Natural killer cell treated with Interleukin-12 subunit alpha and Interleukin-12 subunit beta and Interleukin-15 and Interleukin-18, amount 100 ng/mL, for 72 hours (primary cell): Measurements from ENCODE around the gene CXCL8. TPM values are rescaled to one million over a fixed set of nuclear protein-coding genes. Genes with fewer than 3 reads are reported as not detected.

Source experiments
- ATAC-seq, 2 donors: fragments of 150-1000 bp; cut with Tn5 transposase in 1 of 2; sonication (Bioruptor Pico), chemical (Tn5 transposase) in 1 of 2; 2 replicates each; pipeline ENCODE4 v1.10.0; 2021
- DNase-seq: peaks from one replicate; pipeline ENCODE4 v3.0.0; 2022; ENCODE audit warnings: low spot score
- H3K27ac Mint-ChIP-seq, 2 donors: 1 replicate in 1 of 2; 2 replicates in 1 of 2; pipeline ENCODE4 v1.8.0; 2022; ENCODE audit warnings: mixed read lengths in 2 of 2, mild to moderate bottlenecking in 1 of 2, moderate library complexity in 1 of 2
- H3K27me3 Mint-ChIP-seq, 2 donors: 1 replicate in 1 of 2; 2 replicates in 1 of 2; pipeline ENCODE4 v1.8.0; 2022; ENCODE audit warnings: mixed read lengths in 2 of 2
- H3K36me3 Mint-ChIP-seq: one replicate; pipeline ENCODE4 v1.8.0; 2022; ENCODE audit warnings: mixed read lengths
- H3K4me1 Mint-ChIP-seq, 2 donors: 1 replicate in 1 of 2; 2 replicates in 1 of 2; pipeline ENCODE4 v1.8.0; 2022; ENCODE audit warnings: low read depth in 2 of 2, mixed read lengths in 2 of 2, mild to moderate bottlenecking in 1 of 2
- H3K4me3 Mint-ChIP-seq: one replicate; pipeline ENCODE4 v1.8.0; 2022; ENCODE audit warnings: mixed read lengths
- H3K9me3 Mint-ChIP-seq: 2 replicates; pipeline ENCODE4 v1.8.0; 2022; ENCODE audit warnings: mixed read lengths
- total RNA-seq, 2 donors: library from RNA; stranded (reverse); gene quantifications; one replicate each; pipeline ENCODE4 v1.2.3, GENCODE V29; 2022

The CXCL8 gene
- total RNA-seq, 2 donors from 2014 or later = 61.9 to 159 TPM

DNA sequence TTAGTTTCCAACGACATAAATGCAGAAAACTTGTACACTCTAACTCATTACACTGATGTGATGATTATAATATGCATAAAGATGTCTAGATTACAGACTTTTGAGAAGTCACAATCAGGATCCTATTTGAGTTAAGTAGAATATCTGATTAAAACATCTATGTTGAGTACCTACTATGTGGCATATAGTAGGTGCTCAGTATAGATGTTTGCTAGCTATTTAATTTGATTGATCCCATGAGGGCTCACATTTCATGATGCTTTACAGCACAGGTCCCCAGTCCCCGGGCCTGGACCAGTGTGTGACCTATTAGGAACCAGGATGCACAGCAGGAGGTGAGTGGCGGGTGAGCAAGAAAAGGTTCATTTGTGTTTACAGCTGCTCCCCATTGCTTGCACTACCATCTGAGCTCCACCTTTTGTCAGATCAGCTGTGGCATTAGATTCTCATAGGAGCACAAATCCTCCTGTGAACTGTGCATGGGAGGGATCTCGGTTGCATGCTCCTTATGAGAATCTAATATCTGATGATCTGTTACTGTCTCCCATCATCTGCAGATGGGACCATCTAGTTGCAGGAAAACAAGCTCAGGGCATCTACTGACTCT is 33.0 kb upstream of the CXCL8 start:
- DNase-seq (no peak), ATAC-seq (no peak)
- no peak overlapping the region for H3K4me3 Mint-ChIP-seq
- no peaks in the 10 kb centered on the region for H3K4me1 Mint-ChIP-seq
- no peaks in the 10 kb centered on the region for H3K36me3 Mint-ChIP-seq
- no peak overlapping the region for H3K27ac Mint-ChIP-seq
- no peaks in the 10 kb centered on the region for H3K27me3 Mint-ChIP-seq
- H3K9me3 Mint-ChIP-seq = peaks cover 6% of the 10 kb centered on the region

DNA sequence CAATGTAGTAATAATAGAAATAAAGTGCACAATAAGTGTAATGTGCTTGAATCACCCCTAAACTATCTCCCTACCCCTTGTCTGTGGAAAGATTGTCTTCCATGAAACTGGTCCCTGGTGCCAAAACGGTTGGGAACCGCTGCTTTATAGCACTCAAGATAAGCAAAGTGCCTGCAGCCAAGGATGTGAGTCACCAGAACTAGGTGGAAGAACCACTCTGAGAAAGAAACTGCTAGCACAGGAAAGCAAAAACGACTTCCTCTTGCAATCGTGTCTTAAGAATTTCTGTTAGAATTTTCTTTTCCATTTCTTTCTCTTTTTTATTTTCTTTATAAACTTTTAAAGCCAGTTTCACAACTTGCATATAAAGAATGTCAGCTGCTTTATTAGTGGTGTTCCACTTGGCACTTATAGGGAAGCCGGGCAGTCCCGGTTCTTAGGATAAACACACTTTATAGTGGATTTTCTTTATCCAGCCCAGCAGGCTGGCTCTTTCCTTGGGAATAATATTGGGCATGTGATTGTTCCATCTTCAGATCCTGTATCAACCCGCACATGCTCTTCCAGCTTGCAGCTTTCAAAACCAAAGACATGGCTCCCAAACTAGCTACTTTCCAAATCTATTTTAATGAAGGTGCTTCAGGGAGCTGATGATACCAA is 32.3 kb upstream of the CXCL8 start:
- no peak overlapping the region for H3K27ac Mint-ChIP-seq
- no peak for ATAC-seq
- H3K4me3 Mint-ChIP-seq = no peak overlapping the region
- peaks cover 6% of the 10 kb centered on the region for H3K9me3 Mint-ChIP-seq
- no peaks in the 10 kb centered on the region for H3K36me3 Mint-ChIP-seq
- no peaks in the 10 kb centered on the region for H3K4me1 Mint-ChIP-seq
- DNase-seq = no peak
- H3K27me3 Mint-ChIP-seq = no peaks in the 10 kb centered on the region

DNA sequence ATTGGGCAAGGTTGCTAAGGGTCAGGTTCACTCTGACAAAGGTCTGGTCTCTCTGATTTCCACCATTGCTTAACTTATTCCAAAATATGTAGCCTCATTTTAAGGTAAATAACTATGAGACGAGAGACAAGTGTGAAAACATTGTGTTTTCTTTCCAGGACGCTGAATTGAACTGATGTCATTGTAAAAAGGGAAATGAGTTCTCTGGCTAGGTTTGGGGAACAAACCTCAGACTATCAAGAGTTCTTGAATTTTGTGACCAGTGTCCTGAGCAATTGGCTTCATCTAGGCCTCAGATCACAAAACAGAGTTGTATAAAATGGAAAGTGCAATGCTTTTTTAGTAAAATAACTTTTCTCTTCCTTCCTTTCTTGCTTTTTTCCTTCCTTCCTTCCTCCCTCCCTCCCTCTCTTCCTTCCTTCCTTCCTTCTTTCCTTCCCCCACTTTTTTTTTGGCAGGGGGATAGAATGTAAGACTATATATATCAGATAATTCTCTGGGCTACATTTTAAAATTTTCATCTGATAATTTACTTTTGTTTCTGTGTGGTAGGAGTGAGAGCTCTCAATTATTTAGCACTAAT is 30.8 kb upstream of the CXCL8 start:
- no peak overlapping the region for H3K4me3 Mint-ChIP-seq
- no peak for ATAC-seq

DNA sequence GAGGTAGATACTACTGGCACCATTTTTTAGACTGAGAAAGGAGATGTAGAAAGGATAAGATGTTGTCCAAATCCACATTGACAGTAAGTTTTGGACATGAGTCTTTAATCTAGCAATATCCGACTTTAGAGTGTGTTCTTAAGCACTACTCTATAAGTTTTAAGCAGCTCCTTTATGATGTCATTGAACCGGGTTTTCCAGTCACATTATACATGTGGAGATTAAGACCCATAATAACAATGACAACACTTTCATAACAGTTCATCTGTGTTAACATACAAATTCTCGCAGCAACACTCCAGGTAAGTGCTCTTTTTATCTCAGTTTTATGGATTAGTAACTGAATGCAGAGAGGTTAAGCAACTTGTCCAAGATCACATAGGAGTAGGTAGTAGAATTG is 30.3 kb upstream of the CXCL8 start:
- Mint-ChIP-seq H3K36me3 (no peaks in the 10 kb centered on the region), H3K9me3 (peaks cover 8% of the 10 kb centered on the region), H3K27me3 (no peaks in the 10 kb centered on the region), H3K4me3 (no peak overlapping the region), H3K4me1 (no peaks in the 10 kb centered on the region), H3K27ac (no peak overlapping the region)
- DNase-seq (no peak), ATAC-seq (no peak)

More for the DNA sequence above, 30.8 kb upstream of the CXCL8 start:
- H3K36me3 Mint-ChIP-seq = no peaks in the 10 kb centered on the region
- DNase-seq = no peak
- H3K27ac Mint-ChIP-seq = no peak overlapping the region
- no peaks in the 10 kb centered on the region for H3K27me3 Mint-ChIP-seq
- no peaks in the 10 kb centered on the region for H3K4me1 Mint-ChIP-seq
- H3K9me3 Mint-ChIP-seq = peaks cover 8% of the 10 kb centered on the region

DNA sequence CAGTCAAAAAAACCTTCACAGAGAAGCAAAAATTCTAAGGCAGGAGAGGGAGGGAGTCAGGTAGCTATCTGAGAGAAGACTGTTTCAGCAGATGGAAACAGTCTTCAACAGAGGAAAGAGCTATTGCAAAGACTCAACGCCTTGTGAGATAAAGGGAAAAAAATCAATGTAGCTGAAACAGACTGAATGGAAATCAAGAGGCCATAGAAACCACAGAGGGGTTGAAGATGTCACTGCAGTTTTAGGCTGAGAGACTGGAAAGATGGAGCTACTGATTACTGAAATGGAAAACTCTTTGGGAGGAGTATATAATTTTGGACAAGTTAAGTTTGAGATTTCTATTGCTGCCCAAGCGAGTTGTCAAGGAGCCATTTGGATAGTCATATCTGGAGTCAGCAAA is 28.4 kb upstream of the CXCL8 start:
- no peaks in the 10 kb centered on the region for H3K27me3 Mint-ChIP-seq
- no peak for ATAC-seq
- H3K4me3 Mint-ChIP-seq = no peak overlapping the region
- H3K4me1 Mint-ChIP-seq = no peaks in the 10 kb centered on the region
- no peaks in the 10 kb centered on the region for H3K36me3 Mint-ChIP-seq
- H3K27ac Mint-ChIP-seq = no peak overlapping the region
- peaks cover 8% of the 10 kb centered on the region for H3K9me3 Mint-ChIP-seq
- DNase-seq = no peak

DNA sequence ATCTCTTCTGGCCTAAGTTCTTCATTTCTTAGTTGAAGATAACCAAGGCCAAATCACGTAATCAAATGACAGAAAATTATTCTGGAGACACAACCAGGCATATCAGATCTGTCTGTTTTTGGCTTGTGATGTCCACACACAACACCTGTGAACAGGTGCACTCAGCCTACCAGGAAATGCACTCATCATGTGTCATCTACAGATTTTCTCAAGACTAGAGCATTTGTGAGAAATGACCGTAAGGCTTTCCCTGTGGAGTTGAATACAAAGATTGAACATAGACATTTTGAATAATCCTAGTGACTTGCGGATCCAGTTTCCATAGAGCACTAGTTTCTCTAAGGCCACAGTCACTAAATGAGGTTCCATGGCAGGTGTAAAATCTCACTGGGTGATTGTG is 26.7 kb upstream of the CXCL8 start:
- no peak overlapping the region for H3K27ac Mint-ChIP-seq

DNA sequence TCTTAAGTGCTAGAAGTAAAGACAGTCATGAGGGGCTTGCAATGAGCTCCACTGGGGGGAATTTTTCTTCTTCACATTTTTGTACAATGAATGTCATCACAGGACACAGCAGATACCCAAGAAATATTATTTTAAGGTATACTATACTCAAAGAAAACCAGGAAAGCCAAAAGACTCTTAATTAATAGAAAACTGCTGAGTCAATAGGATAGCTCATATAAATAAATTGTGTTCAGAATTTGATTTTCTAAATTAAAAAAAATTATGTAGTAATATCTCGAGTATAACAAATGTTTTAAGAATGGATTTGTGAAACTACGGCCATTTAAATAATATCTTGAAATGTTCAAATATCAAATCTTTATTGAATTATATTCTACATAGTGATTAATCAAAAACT is 25.7 kb upstream of the CXCL8 start:
- no peak overlapping the region for H3K4me3 Mint-ChIP-seq
- peaks cover 0 to 10% of the 10 kb centered on the region in 2 donors for H3K4me1 Mint-ChIP-seq
- peaks cover 10% of the 10 kb centered on the region for H3K9me3 Mint-ChIP-seq
- ATAC-seq (no peak), DNase-seq (no peak)
- no peaks in the 10 kb centered on the region for H3K27me3 Mint-ChIP-seq
- H3K36me3 Mint-ChIP-seq = no peaks in the 10 kb centered on the region
- no peak overlapping the region for H3K27ac Mint-ChIP-seq

More for the DNA sequence above, 26.7 kb upstream of the CXCL8 start:
- ATAC-seq (no peak), DNase-seq (no peak)
- H3K27me3 Mint-ChIP-seq = no peaks in the 10 kb centered on the region
- no peak overlapping the region for H3K4me3 Mint-ChIP-seq
- peaks cover 0 to 6% of the 10 kb centered on the region in 2 donors for H3K4me1 Mint-ChIP-seq
- H3K9me3 Mint-ChIP-seq = peaks cover 10% of the 10 kb centered on the region
- no peaks in the 10 kb centered on the region for H3K36me3 Mint-ChIP-seq

DNA sequence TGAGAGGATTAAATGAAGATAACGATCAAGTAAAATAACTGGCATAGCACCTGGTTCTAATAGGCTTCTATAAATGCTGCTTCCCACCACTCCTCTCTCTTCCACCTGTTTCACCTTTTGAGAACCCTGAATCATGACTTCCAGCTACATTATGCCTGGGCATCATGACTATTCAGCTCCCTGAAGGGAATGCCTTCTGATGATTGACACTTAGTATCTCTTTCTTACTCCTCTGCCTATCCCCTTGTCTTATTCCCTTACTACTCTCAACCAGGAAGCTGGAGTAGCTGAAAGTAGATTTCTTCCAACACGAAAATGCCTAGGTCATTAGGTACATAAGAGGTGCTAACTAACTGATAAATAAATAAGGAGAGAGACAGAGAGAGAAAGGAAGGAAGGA is 24.7 kb upstream of the CXCL8 start:
- Mint-ChIP-seq H3K27ac (no peak overlapping the region), H3K9me3 (peaks cover 10% of the 10 kb centered on the region), H3K27me3 (no peaks in the 10 kb centered on the region), H3K4me1 (peaks cover 0 to 10% of the 10 kb centered on the region in 2 donors), H3K4me3 (no peak overlapping the region), H3K36me3 (no peaks in the 10 kb centered on the region)
- no peak for DNase-seq
- ATAC-seq = no peak

DNA sequence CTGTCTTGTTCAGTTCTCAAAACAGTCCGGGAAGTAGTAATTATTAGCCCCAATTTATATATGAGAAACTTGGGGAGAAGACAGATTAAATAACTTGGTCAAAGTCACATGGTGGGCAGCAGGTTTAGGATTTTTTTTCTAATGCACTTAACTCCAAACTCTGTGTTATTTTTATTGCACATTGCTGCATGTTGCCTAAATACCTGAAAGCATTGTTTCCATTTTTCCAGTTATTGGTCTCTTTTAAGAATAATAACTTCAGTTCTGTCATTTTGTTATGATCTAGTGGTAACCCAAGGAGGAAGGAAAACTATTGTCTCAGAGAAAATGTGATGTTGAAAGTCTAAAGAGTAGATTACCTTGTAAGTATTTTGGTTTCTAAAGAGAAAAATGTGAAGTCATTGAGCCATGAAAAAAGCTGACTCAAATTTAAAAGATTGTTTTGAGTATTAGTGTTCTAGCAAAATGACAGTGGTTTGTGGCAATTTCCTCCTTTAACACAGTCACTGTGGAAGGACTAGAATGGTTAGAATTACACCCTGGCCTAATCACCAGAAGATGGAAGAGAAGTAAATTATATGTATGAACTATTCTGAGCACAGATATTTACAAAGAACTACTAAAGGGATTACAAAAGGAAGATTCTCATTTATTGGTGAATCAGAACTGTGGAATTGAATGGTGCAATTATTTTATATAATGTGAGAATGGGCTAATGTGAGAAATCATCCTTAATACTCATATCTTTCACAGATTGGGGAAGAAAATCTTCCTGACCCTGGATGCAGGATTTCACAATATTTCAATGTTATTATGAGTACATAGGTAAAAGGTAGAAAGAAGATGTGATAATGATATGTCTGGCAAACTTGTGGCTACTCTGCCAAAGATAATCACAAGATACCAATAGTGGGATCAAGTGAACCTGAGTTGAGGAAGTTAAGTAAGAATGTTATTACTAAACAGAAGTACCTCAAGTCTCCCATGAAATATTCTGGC is 21.7 kb upstream of the CXCL8 start:
- Mint-ChIP-seq H3K27me3 (no peaks in the 10 kb centered on the region), H3K4me1 (peaks cover 0 to 10% of the 10 kb centered on the region in 2 donors), H3K27ac (peak overlapping the region; percentile 50 to 53), H3K4me3 (no peak overlapping the region), H3K9me3 (peaks cover 8% of the 10 kb centered on the region), H3K36me3 (no peaks in the 10 kb centered on the region)
- no peak for DNase-seq
- ATAC-seq = peak in 1 of 2 donors; percentile 54

DNA sequence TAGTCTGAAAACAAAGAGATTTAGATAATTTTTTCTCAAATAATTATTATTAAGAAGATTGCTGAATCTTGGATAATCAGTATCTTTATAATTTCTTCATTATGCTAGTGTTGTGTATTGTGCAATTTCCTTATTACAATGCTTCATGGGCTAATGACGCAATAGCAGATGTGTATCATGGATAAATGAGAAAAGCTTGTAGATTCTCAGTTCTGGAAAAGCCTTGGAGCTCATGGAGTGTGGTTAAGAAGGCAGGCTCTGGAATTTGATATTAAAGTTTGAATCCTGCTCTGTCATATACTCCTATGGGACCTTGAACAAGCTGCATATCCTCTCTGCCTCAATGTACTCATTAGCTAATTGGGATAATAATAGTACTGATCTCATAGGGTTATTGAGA is 18.9 kb upstream of the CXCL8 start:
- H3K36me3 Mint-ChIP-seq = no peaks in the 10 kb centered on the region
- no peak for ATAC-seq

DNA sequence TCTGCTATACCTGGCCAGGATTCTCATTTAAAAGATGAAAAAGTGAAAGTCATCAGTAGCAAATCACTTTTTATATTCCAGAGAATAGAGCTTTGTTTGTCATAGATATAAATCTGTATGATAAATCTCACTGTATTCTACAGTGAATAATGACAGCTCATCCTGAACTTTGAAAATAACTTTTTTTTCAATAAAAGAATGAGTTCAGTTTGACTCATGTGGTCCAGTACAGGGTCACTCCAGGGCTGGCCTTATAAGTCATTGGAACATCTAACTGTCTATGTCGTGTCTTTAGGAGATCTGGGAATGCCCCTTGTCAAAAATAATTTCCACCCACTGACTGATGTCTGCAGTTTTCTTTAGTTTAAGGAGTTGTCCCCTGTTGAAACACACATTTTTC is 18.5 kb upstream of the CXCL8 start:
- Mint-ChIP-seq H3K4me1 (peaks cover 0 to 10% of the 10 kb centered on the region in 2 donors), H3K36me3 (no peaks in the 10 kb centered on the region), H3K27me3 (no peaks in the 10 kb centered on the region), H3K27ac (no peak overlapping the region), H3K4me3 (no peak overlapping the region), H3K9me3 (peaks cover 5% of the 10 kb centered on the region)
- DNase-seq (no peak), ATAC-seq (no peak)

More for the DNA sequence above, 18.9 kb upstream of the CXCL8 start:
- Mint-ChIP-seq H3K9me3 (peaks cover 5% of the 10 kb centered on the region), H3K27me3 (no peaks in the 10 kb centered on the region), H3K4me3 (no peak overlapping the region), H3K27ac (no peak overlapping the region), H3K4me1 (peaks cover 0 to 10% of the 10 kb centered on the region in 2 donors)
- DNase-seq = no peak

DNA sequence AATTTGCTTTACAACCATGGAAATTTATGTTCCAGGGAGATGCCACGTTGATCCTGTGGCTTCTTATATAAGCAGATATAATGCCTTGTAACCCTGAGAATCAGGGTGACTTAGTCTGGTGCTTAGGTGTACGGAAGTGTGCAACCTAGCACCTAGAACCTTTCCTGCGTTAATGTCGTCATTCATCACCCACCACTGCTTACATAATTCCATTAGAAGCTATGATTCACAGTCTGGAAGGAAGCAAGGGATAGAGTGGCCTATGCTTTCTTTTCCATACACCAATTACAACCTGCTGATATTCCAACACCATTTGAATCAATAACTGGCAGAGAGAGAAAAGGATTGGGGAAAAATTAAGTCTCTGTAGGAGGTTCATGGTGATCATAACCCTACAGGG is 17.3 kb upstream of the CXCL8 start:
- no peak for DNase-seq
- Mint-ChIP-seq H3K36me3 (no peaks in the 10 kb centered on the region), H3K27ac (no peak overlapping the region), H3K4me3 (no peak overlapping the region), H3K4me1 (peaks cover 0 to 9% of the 10 kb centered on the region in 2 donors), H3K9me3 (peaks cover 4% of the 10 kb centered on the region), H3K27me3 (no peaks in the 10 kb centered on the region)
- ATAC-seq = no peak

DNA sequence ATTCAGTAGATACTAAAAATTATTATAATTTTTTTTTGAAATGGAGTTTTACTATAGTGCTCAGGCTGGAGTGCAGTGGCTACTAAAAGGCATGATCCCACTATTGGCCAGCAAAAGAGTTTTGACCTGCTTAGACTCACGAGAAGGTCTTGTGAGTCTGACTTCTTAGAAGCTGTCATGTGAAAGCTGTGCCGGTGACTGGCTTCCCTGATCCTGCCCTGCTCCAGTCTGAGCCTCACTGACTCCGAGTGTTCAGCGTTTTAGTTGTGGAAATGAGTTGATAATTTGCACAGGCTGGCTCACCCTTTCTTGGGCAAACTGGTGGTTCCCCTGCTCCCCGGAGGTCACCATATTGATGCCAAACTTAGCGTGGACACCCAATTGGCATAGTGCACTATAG is 16.4 kb upstream of the CXCL8 start:
- H3K4me3 Mint-ChIP-seq = no peak overlapping the region
- H3K27ac Mint-ChIP-seq = no peak overlapping the region
- no peaks in the 10 kb centered on the region for H3K36me3 Mint-ChIP-seq
- no peaks in the 10 kb centered on the region for H3K27me3 Mint-ChIP-seq
- H3K4me1 Mint-ChIP-seq = peaks cover 0 to under 1% of the 10 kb centered on the region in 2 donors
- peaks cover 3% of the 10 kb centered on the region for H3K9me3 Mint-ChIP-seq
- no peak for DNase-seq
- ATAC-seq = no peak
